GM19238 (cell line): ENCODE results near the gene MBOAT2.

Source experiments
- DNase-seq: peaks from one replicate; pipeline ENCODE4 v3.0.0; 2011; ENCODE audit warnings: low spot score; ENCODE audit not compliant: insufficient read length

Gene MBOAT2

GRCh38 chr2:8822218-8822617 is 181.3 kb downstream of the MBOAT2 start:
- no peak for DNase-seq

GRCh38 chr2:8821276-8822217 is 181.9 kb downstream of the MBOAT2 start:
- DNase-seq = no peak

- no peak for DNase-seq
These were observed 183.5 kb downstream of the MBOAT2 start for GRCh38 chr2:8819948-8820347.

GRCh38 chr2:8819194-8819593 is 184.3 kb downstream of the MBOAT2 start:
- no peak for DNase-seq

- DNase-seq = no peak
These were observed 186.3 kb downstream of the MBOAT2 start for GRCh38 chr2:8817221-8817620.

GRCh38 chr2:8806885-8807704 is 196.4 kb downstream of the MBOAT2 start:
- DNase-seq = no peak

GRCh38 chr2:8805278-8806210 is 197.9 kb downstream of the MBOAT2 start:
- no peak for DNase-seq

GRCh38 chr2:8803658-8804379 is 199.7 kb downstream of the MBOAT2 start:
- DNase-seq = peak; percentile 22

- no peak for DNase-seq
These were observed 200.7 kb downstream of the MBOAT2 start for GRCh38 chr2:8802741-8803140.
